ELR (cell line): Measurements from ENCODE around the gene CCIN.
"Not testable (repeated sequence)": the region's sequence is repeated elsewhere in the genome, so short reads cannot be mapped to it uniquely, and the experiment has no call there.

ENCODE experiments used
- DNase-seq: peaks from one replicate; pipeline ENCODE4 v3.0.0-alpha.2; 2015; ENCODE audit warnings: low read depth

The CCIN gene

GRCh38 chr9:36169166-36169565 is at the start of gene CCIN:
Gene CCIN, plus strand, starts transcription at chr9:36169388. Its CDS starts 115 bp downstream, at chr9:36169503.
- DNase-seq: no peak

- DNase-seq: no peak
Observed at GRCh38 chr9:36119476-36119875, 49.7 kb upstream of the CCIN start.

GRCh38 chr9:36120705-36121104 is 48.5 kb upstream of the CCIN start:
- no peak for DNase-seq

GRCh38 chr9:36121971-36122370 is 47.2 kb upstream of the CCIN start:
- no peak for DNase-seq

GRCh38 chr9:36123515-36123914 is 45.7 kb upstream of the CCIN start:
- DNase-seq: no peak

DNA sequence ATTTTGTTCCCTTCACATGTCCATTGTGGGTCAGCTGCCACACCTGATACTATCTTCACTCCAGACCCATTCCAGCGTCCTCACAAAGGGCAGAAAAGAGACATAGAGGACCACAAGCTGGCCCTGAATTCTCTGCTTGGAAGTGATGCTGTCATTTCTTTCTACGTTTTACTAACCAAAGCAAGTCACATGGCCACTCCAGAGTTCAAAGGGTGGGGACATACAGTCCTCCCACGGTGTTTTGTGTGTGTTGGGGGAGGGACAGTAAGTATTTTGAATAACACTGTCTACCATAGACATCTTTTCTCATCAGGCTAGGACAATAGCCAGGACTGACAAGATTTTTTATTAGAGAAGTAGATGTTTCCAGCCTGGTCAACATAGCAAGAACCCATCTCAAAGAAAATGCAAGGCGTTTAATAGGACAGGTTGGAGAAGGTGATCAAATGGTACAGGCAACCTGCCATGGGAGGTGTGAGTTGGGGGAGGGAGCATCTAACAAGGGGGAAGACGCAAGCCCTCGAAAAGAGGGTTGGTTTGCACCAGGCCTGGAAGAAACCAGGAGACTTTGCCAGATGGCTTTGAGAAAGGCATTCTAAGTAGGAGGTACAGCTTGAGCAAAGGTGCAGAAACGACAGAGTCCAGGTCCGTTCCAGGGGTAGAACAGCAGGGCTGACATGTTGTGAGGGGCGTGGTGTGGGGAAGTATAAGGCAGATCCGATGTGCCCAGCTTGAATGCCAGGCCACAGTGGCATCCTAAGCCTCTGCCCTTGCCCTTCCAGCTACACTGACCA is 43.9 kb upstream of the CCIN start:
- DNase-seq: no peak

DNA sequence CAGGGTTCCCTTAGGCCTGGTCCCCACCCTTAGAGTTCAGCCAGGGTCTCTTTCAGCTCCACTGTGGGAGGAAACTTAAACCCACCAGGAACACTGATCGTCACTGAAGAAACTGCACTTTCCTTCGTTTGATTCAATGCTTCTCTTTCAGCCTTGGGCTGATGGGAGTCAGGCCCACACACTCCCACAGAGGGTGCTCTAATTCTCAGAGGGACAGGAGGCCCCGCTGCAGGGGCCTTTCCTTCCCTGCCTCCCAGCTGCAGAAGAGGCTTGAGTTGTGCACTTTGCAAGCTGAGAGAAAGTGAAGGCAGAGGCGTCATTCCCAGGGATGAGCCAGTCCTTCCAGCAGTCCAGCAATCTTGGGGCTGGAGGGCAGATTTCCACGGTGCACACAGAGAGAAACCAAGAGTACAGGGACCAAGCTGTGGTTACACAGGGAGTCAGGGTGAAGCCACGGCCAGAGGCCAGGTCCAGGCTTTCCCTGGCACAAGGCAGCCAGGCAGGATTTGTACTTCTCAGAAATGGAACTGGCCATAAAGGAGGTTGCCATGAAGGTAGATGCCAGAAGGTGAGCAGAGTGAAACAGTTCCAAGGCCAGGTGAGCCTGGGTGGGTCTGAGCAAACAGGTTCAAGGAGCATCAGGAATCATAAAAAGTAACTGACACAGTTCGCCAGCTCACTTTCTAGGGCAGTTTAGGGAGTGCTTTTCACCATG is 43.0 kb upstream of the CCIN start:
- no peak for DNase-seq

GRCh38 chr9:36127652-36128244 is 41.4 kb upstream of the CCIN start:
- DNase-seq: no peak

GRCh38 chr9:36128349-36128748 is 40.8 kb upstream of the CCIN start:
- DNase-seq: no peak

- DNase-seq: no peak
Observed at GRCh38 chr9:36129139-36129538, 40.0 kb upstream of the CCIN start.

- not testable (repeated sequence) for DNase-seq
Observed at GRCh38 chr9:36131666-36132065, 37.5 kb upstream of the CCIN start.

GRCh38 chr9:36132086-36132485 is 37.1 kb upstream of the CCIN start:
- peak; percentile 20 for DNase-seq

DNA sequence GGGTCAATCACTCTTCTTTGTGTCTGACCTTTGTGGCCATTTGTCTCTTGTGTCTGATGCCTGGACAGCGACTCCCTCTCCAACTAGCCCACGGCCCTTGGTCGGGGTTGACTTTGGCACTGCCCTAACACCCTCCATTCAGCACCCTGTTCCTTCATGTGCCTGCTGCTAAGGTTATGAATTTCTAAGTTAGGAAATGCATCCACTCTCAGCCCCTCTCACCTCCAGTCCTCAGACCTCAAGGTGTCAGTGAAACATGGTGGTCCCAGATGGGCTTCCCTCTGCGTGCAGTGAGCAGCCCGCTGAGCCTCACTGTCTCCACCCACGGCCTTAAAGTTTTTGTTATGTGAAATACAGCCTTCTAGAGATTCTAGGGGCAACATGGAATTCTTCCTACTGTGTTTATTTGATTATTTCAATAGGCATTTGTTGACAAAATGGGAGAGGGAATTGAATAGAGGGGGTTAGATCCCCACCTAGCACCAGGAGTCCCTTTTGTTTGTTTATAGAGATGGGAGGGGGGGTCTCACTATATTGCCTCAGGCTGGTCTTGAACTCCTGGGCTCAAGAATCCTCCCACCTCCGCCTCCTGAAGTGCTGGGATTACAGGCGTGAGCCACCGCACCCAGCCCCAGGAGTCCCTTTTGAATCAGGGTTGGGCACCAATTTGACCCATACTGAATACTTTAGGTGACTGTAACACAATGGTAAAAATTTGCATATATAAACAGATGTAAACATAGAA is 34.3 kb upstream of the CCIN start:
- DNase-seq: no peak

DNA sequence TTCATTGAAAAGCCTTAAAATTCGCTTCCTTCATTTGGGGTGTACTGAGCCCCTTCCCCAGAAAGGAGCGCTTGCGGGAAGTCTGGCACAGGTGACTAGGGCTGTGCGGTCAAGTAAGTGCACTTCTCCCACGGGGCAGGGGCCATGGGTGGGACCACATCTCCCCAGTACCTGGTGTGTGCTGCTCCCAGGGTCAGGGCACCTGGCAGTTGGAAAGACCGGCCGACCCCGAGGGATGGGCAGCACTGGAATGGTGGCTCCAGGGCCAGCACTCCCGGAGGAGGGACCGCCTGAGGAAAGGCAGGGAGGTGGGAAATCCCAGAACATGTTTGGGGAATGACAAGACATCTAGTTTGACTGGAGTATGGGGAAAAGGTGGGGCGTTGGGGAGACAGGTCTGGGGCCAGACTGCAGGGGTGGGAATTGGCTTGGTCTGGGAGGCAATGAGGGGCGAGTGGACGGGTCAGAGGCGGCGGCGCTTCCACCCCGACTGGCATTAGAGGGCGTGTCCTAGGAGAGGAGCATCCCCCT is 33.4 kb upstream of the CCIN start:
- no peak for DNase-seq

DNA sequence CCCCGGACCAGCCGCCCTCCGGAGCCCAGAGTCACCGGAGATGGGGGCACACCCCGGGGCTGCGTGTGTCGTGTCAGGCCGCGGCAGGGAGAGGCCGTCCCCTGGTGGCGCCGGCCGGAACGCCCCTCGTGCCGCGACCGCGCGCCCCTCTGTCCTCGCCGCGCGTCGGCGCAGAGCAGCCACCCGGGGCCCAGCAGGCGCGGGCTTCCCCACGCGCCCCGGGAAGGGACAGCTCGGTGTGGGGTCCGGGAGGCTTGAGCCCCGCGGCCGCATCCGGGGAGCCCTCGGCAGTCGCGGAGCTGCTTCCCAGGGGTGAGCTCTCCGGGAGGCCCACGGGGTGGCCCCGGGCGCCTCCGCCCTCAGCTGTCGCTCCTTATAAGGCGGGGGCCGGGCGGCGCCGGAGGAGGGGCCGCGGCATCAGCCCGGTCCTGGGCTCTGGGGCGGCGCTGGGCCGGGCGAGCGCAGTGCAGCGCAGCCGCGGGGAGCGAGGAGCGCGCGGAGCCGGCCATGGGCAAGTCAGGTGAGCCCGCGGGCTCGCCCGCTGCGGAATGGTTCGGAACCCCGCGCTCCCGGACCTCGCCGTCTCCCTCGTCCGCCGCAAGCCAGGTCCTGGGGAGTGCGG is 32.8 kb upstream of the CCIN start, which contains the start of gene GLIPR2:
GLIPR2 (plus strand) TSS at position 462 of the 622 bp plus-strand sequence; CDS start at position 508, 46 bp downstream.
- DNase-seq: peak; percentile 79

DNA sequence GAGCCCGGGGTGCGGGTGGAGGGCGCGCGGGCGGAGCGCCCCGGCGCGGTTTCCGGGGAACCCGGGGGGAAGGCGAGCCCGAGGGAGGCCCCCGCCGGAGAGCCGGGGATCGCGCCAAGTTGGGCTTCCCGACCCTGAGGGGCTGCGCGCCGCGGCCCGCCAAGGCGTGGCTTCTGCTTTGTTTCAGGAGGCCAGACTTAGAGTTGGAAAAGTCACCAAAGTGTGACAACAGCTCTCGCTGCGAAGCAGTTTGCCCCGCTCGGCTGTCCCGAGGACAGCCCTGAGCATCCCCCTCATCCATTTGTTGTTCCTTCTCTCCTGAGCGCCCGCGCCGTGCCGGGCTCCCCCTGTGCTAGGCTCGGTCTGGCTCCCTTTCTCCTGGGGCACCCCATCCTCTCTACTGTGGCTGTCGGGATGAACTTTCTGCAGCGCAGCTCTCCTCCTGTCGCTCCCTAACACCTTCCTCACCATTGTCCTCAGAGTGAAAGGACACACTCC is 32.2 kb upstream of the CCIN start:
- DNase-seq: peak; percentile 23

- DNase-seq: peak; percentile 10
Observed at GRCh38 chr9:36137392-36138004, 31.7 kb upstream of the CCIN start.

DNA sequence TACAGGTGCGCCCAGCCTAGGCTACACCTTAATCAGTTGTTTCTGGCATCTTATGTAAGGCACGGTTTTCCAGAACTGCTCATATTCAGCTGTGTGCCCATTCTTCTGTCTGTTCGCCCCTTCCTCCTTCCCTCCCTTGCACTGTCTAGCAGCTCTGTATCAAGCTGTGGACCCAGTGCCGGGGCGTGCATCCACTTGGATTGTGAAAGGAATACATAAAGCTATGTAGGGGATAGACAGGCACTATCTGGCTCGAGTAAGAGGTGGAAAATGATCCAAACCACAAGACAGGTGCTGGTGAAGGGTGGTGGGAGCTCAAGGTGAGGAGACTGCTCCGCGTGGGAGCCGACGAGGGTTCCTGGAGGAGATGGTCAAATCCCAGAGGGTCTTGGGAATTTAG is 30.7 kb upstream of the CCIN start:
- no peak for DNase-seq

GRCh38 chr9:36138901-36139300 is 30.3 kb upstream of the CCIN start:
- no peak for DNase-seq

- DNase-seq: no peak
Observed at GRCh38 chr9:36140086-36141084, 28.8 kb upstream of the CCIN start.
